ENCODE measurements around the gene PARVB.

DNA sequence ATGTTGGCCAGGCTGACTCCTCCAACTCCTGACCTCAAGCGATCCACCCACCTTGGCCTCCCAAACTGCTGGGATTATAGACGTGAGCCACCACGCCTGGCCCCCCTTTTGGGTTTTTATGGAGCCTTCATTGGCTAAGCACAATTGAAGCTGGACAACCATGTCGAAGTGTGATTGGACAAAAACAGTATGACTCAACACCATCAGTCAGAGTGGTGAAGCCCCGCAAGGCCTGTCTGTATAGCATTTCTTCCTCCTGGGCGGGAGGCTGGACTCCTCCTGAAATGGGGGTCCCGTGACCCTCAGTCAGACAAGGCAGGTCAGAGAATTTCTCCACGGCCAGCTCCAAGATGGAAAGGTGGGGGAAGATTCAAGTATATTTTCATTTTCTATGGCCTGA is 3.1 kb upstream of the PARVB start:
- TF ChIP-seq CTCF (IDR thresholded peaks at IDR 0.05) = no peak
- TF ChIP-seq POLR2A (IDR thresholded peaks at IDR 0.05) = no peak
